Endometrial microvascular endothelial cells (primary cell): ENCODE data around the gene SLC13A3. TPM values are rescaled to one million over a fixed set of nuclear protein-coding genes. Genes with fewer than 3 reads are reported as not detected.
"Not testable (repeated sequence)": the region's sequence is repeated elsewhere in the genome, so short reads cannot be mapped to it uniquely, and the experiment has no call there.

Experiments used
- in situ Hi-C: cut with HindIII; loops from 2 replicates; pipeline ENCODE4 v1.10.0; 2017; ENCODE audit warnings: low sequenced_read_pairs, low pct_unique_long_range_greater_than_20kb; ENCODE audit errors: inconsistent ontology term
- total RNA-seq: library from RNA; depleted of rRNA; stranded (reverse); fragments of >200 nt; gene quantifications from one replicate; pipeline ENCODE4 v1.2.3, GENCODE V29; 2015; ENCODE audit errors: inconsistent ontology term

Gene SLC13A3
- total RNA-seq, 1 donor from 2014 or later: not detected

GRCh38 chr20:46682063-46682821 lies 31.0 kb upstream of the SLC13A3 start:
- in situ Hi-C loops: no loop called here

GRCh38 chr20:46681032-46681854 lies 30.0 kb upstream of the SLC13A3 start:
- in situ Hi-C loops: no loop called here

- in situ Hi-C loops: no loop called here
Measured at GRCh38 chr20:46680684-46681031, 29.4 kb upstream of the SLC13A3 start.

- in situ Hi-C loops: no loop called here
Measured at GRCh38 chr20:46678516-46678915, 27.3 kb upstream of the SLC13A3 start.

- in situ Hi-C loops: no loop called here
Measured at GRCh38 chr20:46677608-46678007, 26.3 kb upstream of the SLC13A3 start.

- in situ Hi-C loops: not testable (repeated sequence)
Measured at GRCh38 chr20:46676649-46677316, 25.5 kb upstream of the SLC13A3 start.

- in situ Hi-C loops: no loop called here
Measured at GRCh38 chr20:46674253-46675083, 23.2 kb upstream of the SLC13A3 start.

- in situ Hi-C loops: no loop called here
Measured at GRCh38 chr20:46673394-46674252, 22.4 kb upstream of the SLC13A3 start.

- in situ Hi-C loops: no loop called here
Measured at GRCh38 chr20:46672543-46673148, 21.4 kb upstream of the SLC13A3 start.

- in situ Hi-C loops: no loop called here
Measured at GRCh38 chr20:46671866-46672542, 20.7 kb upstream of the SLC13A3 start.

- in situ Hi-C loops: no loop called here
Measured at GRCh38 chr20:46670585-46671584, 19.6 kb upstream of the SLC13A3 start.

GRCh38 chr20:46670228-46670584 lies 18.9 kb upstream of the SLC13A3 start:
- in situ Hi-C loops: no loop called here

GRCh38 chr20:46666818-46667515 lies 15.7 kb upstream of the SLC13A3 start:
- in situ Hi-C loops: no loop called here

- in situ Hi-C loops: no loop called here
Measured at GRCh38 chr20:46666306-46666705, 15.0 kb upstream of the SLC13A3 start.

GRCh38 chr20:46665602-46666001 lies 14.3 kb upstream of the SLC13A3 start:
- in situ Hi-C loops: no loop called here

GRCh38 chr20:46663531-46663930 lies 12.3 kb upstream of the SLC13A3 start:
- in situ Hi-C loops: no loop called here
